T-helper 2 cell treated with Interferon-gamma antibody and Interleukin-4, amounts not matched to agents 5 μg/mL and 100 μg/mL, for 36 hours (primary cell): Measurements from ENCODE around the gene ADAMTS6.

Source experiments
- DNase-seq: peaks from one replicate; pipeline ENCODE4 v3.0.0; 2021; ENCODE audit warnings: low spot score
- H3K27ac Mint-ChIP-seq: one replicate; pipeline ENCODE4 v1.8.0; 2021; ENCODE audit warnings: mild to moderate bottlenecking, mixed read lengths
- H3K27me3 Mint-ChIP-seq: one replicate; pipeline ENCODE4 v1.8.0; 2021; ENCODE audit warnings: low read depth, mixed read lengths
- H3K36me3 Mint-ChIP-seq: one replicate; pipeline ENCODE4 v1.8.0; 2021; ENCODE audit warnings: low read depth, mixed read lengths
- H3K4me1 Mint-ChIP-seq: one replicate; pipeline ENCODE4 v1.8.0; 2021; ENCODE audit warnings: low read depth, mixed read lengths
- H3K4me3 Mint-ChIP-seq: one replicate; pipeline ENCODE4 v1.8.0; 2022; ENCODE audit warnings: mild to moderate bottlenecking, moderate library complexity, mixed read lengths
- H3K9me3 Mint-ChIP-seq: one replicate; pipeline ENCODE4 v1.8.0; 2021; ENCODE audit warnings: mixed read lengths

ADAMTS6 gene

DNA sequence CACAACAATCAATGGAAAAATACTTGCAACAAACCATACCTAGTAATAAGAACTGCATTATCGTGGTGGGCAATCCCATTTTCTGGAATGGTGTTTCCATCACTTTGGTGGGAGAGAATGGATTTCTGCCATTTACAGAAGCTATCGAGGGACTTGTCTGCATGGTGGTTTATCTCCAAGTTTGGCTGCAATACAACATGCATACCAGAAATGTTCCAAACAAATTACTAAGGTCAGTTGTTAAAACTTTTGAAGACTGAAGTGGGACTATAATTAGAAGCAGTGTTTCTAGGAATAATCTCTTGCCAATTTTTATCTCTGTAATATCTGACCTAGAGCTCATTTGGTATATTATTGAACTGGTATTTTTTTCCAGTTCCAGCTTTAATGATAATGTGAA lies 30.3 kb downstream of the ADAMTS6 start:
- Mint-ChIP-seq H3K4me3 (no peak overlapping the region), H3K9me3 (no peaks in the 10 kb centered on the region), H3K36me3 (no peaks in the 10 kb centered on the region), H3K27me3 (no peaks in the 10 kb centered on the region), H3K27ac (no peak overlapping the region), H3K4me1 (no peaks in the 10 kb centered on the region)
- DNase-seq = no peak

DNA sequence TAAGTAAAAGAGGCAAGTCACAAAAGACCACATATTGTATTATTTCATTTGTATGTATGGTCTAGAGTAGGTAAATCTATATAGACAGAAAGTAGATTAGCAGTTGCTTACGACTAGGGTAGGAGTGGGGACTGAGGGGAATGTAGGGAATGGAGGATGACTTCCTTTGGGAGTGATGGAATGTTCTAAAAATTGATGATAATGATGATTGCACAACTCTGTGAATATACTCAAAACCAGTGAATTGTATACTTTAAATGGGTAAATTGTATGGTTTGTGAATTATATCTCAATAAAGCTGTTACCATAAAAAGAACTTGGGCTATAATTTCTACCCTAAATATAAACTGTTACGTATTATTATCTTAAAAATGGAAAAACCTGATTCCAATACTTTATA lies 35.0 kb downstream of the ADAMTS6 start:
- H3K4me3 Mint-ChIP-seq = no peak overlapping the region
- H3K9me3 Mint-ChIP-seq = no peaks in the 10 kb centered on the region
- no peaks in the 10 kb centered on the region for H3K4me1 Mint-ChIP-seq
- H3K27me3 Mint-ChIP-seq = no peaks in the 10 kb centered on the region
- DNase-seq = no peak
- H3K27ac Mint-ChIP-seq = no peak overlapping the region
- H3K36me3 Mint-ChIP-seq = no peaks in the 10 kb centered on the region

- Mint-ChIP-seq H3K4me1 (no peaks in the 10 kb centered on the region), H3K9me3 (no peaks in the 10 kb centered on the region), H3K27ac (no peak overlapping the region), H3K4me3 (no peak overlapping the region), H3K27me3 (no peaks in the 10 kb centered on the region), H3K36me3 (no peaks in the 10 kb centered on the region)
- DNase-seq = no peak
These were observed 39.9 kb downstream of the ADAMTS6 start for GRCh38 chr5:65441800-65442199.

GRCh38 chr5:65440456-65440855 lies 41.3 kb downstream of the ADAMTS6 start:
- Mint-ChIP-seq H3K36me3 (no peaks in the 10 kb centered on the region), H3K4me1 (no peaks in the 10 kb centered on the region), H3K27me3 (no peaks in the 10 kb centered on the region), H3K9me3 (no peaks in the 10 kb centered on the region), H3K4me3 (no peak overlapping the region), H3K27ac (no peak overlapping the region)
- no peak for DNase-seq

GRCh38 chr5:65434122-65434521 lies 47.6 kb downstream of the ADAMTS6 start:
- no peak for DNase-seq
- no peak overlapping the region for H3K4me3 Mint-ChIP-seq
- H3K27ac Mint-ChIP-seq = no peak overlapping the region
- no peaks in the 10 kb centered on the region for H3K36me3 Mint-ChIP-seq
- no peaks in the 10 kb centered on the region for H3K4me1 Mint-ChIP-seq
- H3K9me3 Mint-ChIP-seq = no peaks in the 10 kb centered on the region
- no peaks in the 10 kb centered on the region for H3K27me3 Mint-ChIP-seq

DNA sequence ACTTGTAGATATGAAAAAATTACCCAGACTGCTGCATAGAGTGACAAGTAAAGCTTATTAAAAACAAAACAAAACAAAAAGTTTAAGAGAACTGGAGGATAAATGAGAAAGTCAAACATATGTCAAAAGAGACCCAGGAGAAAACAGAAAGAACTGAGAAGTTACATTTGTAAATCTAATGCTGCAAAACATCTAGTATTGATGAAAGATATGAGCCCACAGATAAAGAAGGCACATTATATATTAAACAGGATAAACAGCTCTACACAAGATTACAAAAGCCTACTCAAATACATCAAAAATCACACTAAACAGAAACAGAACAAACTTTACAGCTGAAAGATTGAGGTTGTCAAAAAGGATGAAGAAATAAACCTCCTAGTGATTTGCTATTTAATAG lies 55.1 kb downstream of the ADAMTS6 start:
- H3K4me1 Mint-ChIP-seq = no peaks in the 10 kb centered on the region
- no peak overlapping the region for H3K27ac Mint-ChIP-seq
- no peak overlapping the region for H3K4me3 Mint-ChIP-seq
- DNase-seq = no peak
- H3K36me3 Mint-ChIP-seq = no peaks in the 10 kb centered on the region
- H3K27me3 Mint-ChIP-seq = no peaks in the 10 kb centered on the region
- H3K9me3 Mint-ChIP-seq = no peaks in the 10 kb centered on the region

GRCh38 chr5:65423623-65424022 lies 58.1 kb downstream of the ADAMTS6 start:
- Mint-ChIP-seq H3K4me1 (no peaks in the 10 kb centered on the region), H3K27ac (no peak overlapping the region), H3K27me3 (no peaks in the 10 kb centered on the region), H3K4me3 (no peak overlapping the region), H3K9me3 (peaks cover 4% of the 10 kb centered on the region), H3K36me3 (no peaks in the 10 kb centered on the region)
- no peak for DNase-seq

- H3K4me1 Mint-ChIP-seq = no peaks in the 10 kb centered on the region
- DNase-seq = no peak
- no peaks in the 10 kb centered on the region for H3K36me3 Mint-ChIP-seq
- no peak overlapping the region for H3K27ac Mint-ChIP-seq
- H3K9me3 Mint-ChIP-seq = peaks cover 4% of the 10 kb centered on the region
- no peaks in the 10 kb centered on the region for H3K27me3 Mint-ChIP-seq
- no peak overlapping the region for H3K4me3 Mint-ChIP-seq
These were observed 63.1 kb downstream of the ADAMTS6 start for GRCh38 chr5:65418661-65419060.

DNA sequence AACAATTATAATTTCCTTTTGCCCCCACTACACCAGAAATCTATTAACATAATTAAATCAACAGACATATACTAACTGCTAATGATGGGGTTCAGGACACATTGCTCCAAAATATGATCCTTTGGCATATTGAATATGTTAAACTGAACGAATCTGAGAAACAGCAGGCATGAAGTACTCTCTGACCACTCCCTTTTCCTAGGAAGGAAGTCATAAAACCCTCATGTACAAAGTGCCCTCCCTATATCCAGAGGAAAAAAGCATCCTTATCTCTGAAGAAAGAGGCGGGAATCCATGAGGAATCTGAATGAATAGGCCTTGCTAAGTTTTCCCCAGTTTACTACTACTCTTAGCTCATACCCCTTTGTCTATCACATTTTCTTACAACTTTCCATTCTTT lies 67.9 kb downstream of the ADAMTS6 start:
- no peak for DNase-seq
- no peaks in the 10 kb centered on the region for H3K4me1 Mint-ChIP-seq
- no peaks in the 10 kb centered on the region for H3K36me3 Mint-ChIP-seq
- no peaks in the 10 kb centered on the region for H3K27me3 Mint-ChIP-seq
- no peak overlapping the region for H3K27ac Mint-ChIP-seq
- no peak overlapping the region for H3K4me3 Mint-ChIP-seq
- H3K9me3 Mint-ChIP-seq = no peaks in the 10 kb centered on the region

GRCh38 chr5:65412842-65413241 lies 68.9 kb downstream of the ADAMTS6 start:
- Mint-ChIP-seq H3K4me3 (no peak overlapping the region), H3K27me3 (no peaks in the 10 kb centered on the region), H3K27ac (no peak overlapping the region), H3K9me3 (no peaks in the 10 kb centered on the region), H3K36me3 (no peaks in the 10 kb centered on the region), H3K4me1 (no peaks in the 10 kb centered on the region)
- DNase-seq = no peak

- Mint-ChIP-seq H3K27me3 (no peaks in the 10 kb centered on the region), H3K36me3 (no peaks in the 10 kb centered on the region), H3K27ac (no peak overlapping the region), H3K4me1 (no peaks in the 10 kb centered on the region), H3K4me3 (no peak overlapping the region), H3K9me3 (peaks cover 5% of the 10 kb centered on the region)
- no peak for DNase-seq
These were observed 70.4 kb downstream of the ADAMTS6 start for GRCh38 chr5:65411356-65411755.

DNA sequence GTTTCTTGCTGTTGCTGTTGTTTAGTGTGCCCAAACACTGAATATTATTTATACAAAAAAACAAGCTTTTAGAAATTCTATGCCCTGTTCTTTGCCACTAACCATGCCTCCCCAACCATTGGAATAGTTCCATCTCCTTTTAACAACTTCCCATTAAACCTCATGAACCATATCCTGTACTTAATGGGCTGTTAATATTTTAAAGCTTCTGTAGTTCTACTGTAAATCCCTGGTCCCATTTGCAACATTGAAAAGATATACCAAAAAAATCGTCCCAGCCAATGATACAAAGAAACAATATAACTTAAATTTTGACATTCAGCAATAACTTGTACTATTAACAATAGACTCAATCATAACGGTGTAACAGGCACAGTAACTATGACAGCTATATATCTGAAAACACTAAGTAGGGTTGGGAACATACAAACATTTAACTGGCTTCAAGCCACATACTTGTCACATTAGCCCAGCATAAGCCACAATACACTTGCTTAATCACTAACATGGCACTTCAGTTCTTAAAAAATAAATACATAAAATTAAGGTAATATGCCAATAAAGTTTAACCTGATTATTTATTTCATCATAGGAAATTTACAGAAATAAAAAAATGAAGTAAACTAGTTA lies 86.1 kb downstream of the ADAMTS6 start:
- Mint-ChIP-seq H3K4me1 (no peaks in the 10 kb centered on the region), H3K9me3 (no peaks in the 10 kb centered on the region)
- no peak for DNase-seq

DNA sequence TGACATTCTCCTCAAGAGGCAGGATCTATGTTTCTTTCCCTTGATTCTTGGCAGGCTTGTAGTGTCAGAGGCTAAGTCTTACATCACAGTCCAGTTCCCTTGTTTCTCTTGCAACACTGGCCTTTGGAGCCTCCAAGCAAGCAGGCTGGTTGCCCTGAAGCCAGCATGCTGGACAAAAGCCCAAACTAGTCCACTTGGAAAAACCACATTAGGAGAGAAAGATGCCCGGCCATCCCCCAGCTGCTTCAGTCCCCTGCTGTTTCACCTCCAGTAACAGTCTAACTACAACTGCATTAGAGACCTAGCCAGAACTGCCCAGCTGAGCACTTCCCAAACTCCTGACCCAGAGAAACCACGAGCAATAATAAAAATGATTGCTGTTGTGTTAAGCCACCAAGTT lies 87.6 kb downstream of the ADAMTS6 start:
- Mint-ChIP-seq H3K4me3 (no peak overlapping the region), H3K9me3 (no peaks in the 10 kb centered on the region)
- no peak for DNase-seq

More for the DNA sequence above, 86.1 kb downstream of the ADAMTS6 start:
- H3K27me3 Mint-ChIP-seq = no peaks in the 10 kb centered on the region
- no peak overlapping the region for H3K27ac Mint-ChIP-seq
- H3K36me3 Mint-ChIP-seq = no peaks in the 10 kb centered on the region
- no peak overlapping the region for H3K4me3 Mint-ChIP-seq

DNA sequence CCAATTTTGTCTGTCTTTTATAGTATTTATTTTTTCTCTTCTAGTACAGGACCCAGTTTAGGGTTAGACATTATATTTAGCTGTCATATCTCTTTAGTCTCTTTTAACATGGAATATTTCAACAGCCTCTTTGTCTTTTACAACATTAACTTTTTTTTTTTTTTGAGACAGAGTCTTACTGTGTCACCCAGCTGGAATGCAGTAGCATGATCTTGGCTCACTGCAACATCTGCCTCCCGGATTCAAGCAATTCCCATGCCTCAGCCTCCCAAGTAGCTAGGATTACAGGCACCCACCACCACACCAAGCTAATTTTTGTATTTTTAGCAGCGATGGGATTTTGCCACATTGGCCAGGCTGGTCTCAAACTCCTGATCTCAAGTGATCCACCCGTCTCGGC lies 90.1 kb downstream of the ADAMTS6 start:
- no peaks in the 10 kb centered on the region for H3K9me3 Mint-ChIP-seq
- no peak for DNase-seq
- H3K4me3 Mint-ChIP-seq = no peak overlapping the region
- no peaks in the 10 kb centered on the region for H3K4me1 Mint-ChIP-seq
- H3K27me3 Mint-ChIP-seq = no peaks in the 10 kb centered on the region
- H3K27ac Mint-ChIP-seq = no peak overlapping the region
- H3K36me3 Mint-ChIP-seq = no peaks in the 10 kb centered on the region

More for the DNA sequence above, 87.6 kb downstream of the ADAMTS6 start:
- H3K4me1 Mint-ChIP-seq = no peaks in the 10 kb centered on the region
- H3K36me3 Mint-ChIP-seq = no peaks in the 10 kb centered on the region
- no peak overlapping the region for H3K27ac Mint-ChIP-seq
- no peaks in the 10 kb centered on the region for H3K27me3 Mint-ChIP-seq

DNA sequence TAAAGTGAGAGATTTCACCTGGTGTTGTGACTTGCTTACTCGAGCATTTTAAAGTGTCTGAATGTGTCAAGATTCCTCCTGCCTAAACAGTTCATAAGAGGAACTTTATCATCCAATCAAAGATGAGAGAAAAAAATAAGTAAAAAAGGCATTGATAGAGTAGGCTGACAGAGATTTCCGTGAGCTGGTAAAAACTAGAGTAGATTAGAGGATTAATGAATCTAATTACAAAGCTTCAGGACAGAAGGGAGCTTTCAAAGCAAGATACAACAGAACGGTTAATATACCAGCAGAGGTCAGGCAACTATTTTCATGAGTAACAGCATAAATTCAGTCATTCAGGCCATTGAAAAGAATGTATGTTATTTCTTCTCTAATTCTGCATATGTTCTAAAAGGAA lies 91.5 kb downstream of the ADAMTS6 start:
- H3K4me1 Mint-ChIP-seq = no peaks in the 10 kb centered on the region
- H3K9me3 Mint-ChIP-seq = no peaks in the 10 kb centered on the region
- H3K27me3 Mint-ChIP-seq = no peaks in the 10 kb centered on the region
- H3K4me3 Mint-ChIP-seq = no peak overlapping the region
- DNase-seq = no peak
- H3K36me3 Mint-ChIP-seq = no peaks in the 10 kb centered on the region
- no peak overlapping the region for H3K27ac Mint-ChIP-seq
